ENCODE measurements around the gene ACADVL.

ACADVL gene

DNA sequence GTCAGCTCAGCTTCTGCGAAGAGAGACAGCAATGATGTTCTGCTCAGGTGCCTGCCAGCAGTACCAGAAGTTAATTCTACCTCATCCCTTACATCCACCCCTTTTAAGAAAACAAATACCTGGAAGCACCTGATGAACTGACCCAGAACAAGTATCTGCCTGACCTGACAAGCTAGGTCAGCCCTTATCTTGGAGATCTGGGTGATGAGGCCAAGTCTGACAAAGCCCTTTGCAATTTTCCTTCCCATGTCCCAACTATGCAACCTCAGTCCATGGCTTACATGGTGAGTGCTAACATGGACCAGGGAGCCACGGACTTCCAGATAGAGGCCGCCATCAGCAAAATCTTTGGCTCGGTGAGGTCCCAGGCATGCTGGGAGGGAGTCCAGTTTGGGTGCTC lies 3.6 kb downstream of the ACADVL start:
- TF ChIP-seq, protein P1, sequence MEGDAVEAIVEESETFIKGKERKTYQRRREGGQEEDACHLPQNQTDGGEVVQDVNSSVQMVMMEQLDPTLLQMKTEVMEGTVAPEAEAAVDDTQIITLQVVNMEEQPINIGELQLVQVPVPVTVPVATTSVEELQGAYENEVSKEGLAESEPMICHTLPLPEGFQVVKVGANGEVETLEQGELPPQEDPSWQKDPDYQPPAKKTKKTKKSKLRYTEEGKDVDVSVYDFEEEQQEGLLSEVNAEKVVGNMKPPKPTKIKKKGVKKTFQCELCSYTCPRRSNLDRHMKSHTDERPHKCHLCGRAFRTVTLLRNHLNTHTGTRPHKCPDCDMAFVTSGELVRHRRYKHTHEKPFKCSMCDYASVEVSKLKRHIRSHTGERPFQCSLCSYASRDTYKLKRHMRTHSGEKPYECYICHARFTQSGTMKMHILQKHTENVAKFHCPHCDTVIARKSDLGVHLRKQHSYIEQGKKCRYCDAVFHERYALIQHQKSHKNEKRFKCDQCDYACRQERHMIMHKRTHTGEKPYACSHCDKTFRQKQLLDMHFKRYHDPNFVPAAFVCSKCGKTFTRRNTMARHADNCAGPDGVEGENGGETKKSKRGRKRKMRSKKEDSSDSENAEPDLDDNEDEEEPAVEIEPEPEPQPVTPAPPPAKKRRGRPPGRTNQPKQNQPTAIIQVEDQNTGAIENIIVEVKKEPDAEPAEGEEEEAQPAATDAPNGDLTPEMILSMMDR (IDR thresholded peaks at IDR 0.05; ENCODE audit: control insufficient read depth, extremely low read depth, insufficient read depth) = no peak
- DNase-seq (ENCODE audit: low read depth) = peak; percentile 89
- H3K4me3 ChIP-seq (ENCODE audit: low read depth, low read length) = no peak overlapping the region

DNA sequence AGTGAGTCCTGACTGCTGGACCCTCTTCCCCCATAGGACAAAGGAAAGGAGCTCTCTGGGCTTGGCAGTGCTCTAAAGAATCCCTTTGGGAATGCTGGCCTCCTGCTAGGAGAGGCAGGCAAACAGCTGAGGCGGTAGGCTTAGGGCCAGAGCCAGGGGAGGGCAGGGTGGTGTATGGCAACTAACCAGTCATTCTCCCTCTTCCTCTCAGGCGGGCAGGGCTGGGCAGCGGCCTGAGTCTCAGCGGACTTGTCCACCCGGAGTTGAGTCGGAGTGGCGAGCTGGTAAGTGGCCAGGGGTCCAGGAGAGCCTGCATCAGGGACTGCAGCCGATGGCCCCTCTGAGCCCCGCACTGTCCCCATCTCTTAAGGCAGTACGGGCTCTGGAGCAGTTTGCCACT lies 4.4 kb downstream of the ACADVL start:
- no peak for DNase-seq (ENCODE audit: low read depth)
- TF ChIP-seq, protein P1 (IDR thresholded peaks at IDR 0.05; ENCODE audit: control insufficient read depth, extremely low read depth, insufficient read depth) = no peak
- no peak overlapping the region for H3K4me3 ChIP-seq (ENCODE audit: low read depth, low read length)

DNA sequence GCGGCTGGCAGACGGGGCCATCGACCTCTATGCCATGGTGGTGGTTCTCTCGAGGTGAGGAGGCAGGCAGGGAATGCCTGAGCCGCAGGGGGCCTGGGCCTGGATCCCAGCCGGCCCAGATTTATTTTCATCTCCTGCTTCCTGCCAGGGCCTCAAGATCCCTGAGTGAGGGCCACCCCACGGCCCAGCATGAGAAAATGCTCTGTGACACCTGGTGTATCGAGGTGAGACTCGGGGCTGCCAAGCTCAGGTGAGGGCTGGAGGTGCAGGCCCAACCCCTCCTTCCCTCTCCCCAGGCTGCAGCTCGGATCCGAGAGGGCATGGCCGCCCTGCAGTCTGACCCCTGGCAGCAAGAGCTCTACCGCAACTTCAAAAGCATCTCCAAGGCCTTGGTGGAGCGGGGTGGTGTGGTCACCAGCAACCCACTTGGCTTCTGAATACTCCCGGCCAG lies 4.9 kb downstream of the ACADVL start:
- no peak overlapping the region for H3K4me3 ChIP-seq (ENCODE audit: low read depth, low read length)
- no peak for DNase-seq (ENCODE audit: low read depth)
- TF ChIP-seq, protein P1 (IDR thresholded peaks at IDR 0.05; ENCODE audit: control insufficient read depth, extremely low read depth, insufficient read depth) = no peak

DNA sequence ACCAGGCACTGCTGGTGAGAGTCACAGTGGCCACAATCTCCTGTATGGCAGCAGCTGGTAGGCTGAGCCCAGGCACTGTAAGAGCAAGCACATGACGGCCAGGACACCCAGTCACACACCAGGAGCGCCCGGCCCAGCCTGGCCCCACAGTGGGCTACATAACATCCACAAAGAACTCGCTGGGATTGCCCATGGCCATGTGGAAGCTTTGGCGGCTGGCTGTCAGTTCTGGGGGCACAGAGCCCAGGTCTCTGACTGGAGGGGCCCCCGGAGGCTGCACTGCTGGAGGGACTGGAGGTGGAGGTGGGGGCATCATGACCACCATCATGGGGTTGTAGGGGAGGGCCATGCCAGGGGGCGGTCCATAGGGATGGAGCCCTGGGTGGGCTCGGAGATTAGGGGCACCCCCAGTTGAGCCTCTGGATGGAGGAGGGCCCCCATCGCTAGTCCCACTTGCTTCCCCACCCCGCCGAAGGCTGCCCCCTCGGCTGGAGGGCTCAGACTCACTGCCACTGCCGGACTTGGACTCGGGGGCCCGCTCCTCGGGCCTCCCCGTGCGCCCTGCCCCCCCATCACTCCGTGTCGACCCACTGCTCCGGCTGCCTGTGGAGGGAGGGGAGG lies 6.1 kb downstream of the ACADVL start:
- no peak for DNase-seq (ENCODE audit: low read depth)
- TF ChIP-seq, protein P1 (IDR thresholded peaks at IDR 0.05; ENCODE audit: control insufficient read depth, extremely low read depth, insufficient read depth) = no peak
- H3K4me3 ChIP-seq (ENCODE audit: low read depth, low read length) = no peak overlapping the region

DNA sequence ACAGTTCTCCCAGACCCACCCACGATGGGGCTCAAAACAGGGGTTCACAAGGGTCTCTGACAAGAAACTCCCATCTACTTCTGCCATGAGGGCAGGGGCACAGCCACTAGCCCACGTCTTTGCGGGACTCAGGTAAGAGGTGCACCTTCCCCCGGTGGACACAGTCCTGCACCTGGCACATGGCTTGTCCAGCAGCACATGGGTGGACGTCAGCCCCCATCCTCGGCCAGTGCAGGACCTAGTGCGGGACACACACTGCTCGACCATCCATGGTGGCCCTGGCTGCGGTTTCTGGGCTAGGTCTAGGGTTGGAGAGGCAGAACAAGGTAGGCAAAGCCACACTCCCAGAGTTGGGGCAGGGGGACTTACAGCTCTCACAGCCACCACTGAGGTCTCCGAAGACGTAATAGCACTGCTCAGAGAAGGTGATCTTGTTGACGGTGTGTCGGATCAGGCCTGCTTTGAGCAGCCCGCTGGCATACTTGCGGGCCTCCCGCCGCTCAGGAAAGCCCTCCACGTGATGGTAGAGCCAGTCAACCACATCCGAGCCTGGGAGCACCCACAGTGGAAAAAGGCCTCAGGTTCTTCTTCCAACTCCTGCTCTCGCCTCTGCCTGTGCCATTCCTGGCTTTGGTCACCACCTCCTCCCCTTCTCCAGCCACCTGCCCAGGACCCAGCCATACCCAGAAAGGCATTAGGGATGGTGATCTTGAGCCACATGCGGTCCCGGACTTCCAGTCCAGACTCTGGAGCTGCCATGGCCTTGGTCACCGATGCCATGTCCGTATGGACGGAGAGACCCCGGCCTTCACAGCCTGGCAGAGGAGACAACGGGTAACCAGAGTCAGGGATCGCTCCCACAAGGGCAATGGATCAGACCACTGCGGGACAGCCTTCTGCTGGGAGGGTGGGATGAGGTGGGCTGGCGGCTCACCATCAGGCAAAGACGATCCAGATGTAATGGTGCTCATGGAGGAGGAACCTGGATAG lies 7.3 kb downstream of the ACADVL start:
- TF ChIP-seq, protein P1 (IDR thresholded peaks at IDR 0.05; ENCODE audit: control insufficient read depth, extremely low read depth, insufficient read depth) = no peak
- DNase-seq (ENCODE audit: low read depth) = no peak
- no peak overlapping the region for H3K4me3 ChIP-seq (ENCODE audit: low read depth, low read length)

DNA sequence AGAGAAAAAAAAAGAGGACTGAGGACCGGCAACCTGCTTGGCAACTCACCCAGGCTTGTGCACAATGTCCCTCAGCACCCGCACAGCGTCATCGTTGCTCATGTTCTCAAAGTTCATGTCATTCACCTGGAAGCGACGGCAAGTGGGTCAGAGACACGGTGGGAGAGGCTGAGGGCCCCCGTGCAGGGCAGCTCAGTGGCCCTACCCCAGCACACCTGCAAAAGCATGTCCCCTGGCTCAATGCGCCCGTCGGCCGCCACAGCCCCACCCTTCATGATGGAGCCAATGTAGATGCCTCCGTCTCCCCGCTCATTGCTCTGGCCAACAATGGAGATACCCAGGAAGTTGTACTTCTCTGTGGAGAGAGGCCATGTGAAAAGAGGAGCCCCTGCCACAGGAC lies 9.2 kb downstream of the ACADVL start:
- no peak overlapping the region for H3K4me3 ChIP-seq (ENCODE audit: low read depth, low read length)
- DNase-seq (ENCODE audit: low read depth) = no peak
- TF ChIP-seq, protein P1 (IDR thresholded peaks at IDR 0.05; ENCODE audit: control insufficient read depth, extremely low read depth, insufficient read depth) = no peak
